H9 (cell line): Measurements from ENCODE around the gene KNSTRN. TPM values are rescaled to one million over a fixed set of nuclear protein-coding genes. Genes with fewer than 3 reads are reported as not detected.
A peak's percentile ranks its signal among the peaks of the same experiment; 100 is the strongest.

Source experiments
- DNase-seq: peaks from one replicate; pipeline ENCODE4 v3.0.0-alpha.2; 2017
- H2AFZ ChIP-seq: one replicate; pipeline ENCODE4 v1.6.1; 2013; ENCODE audit warnings: mild to moderate bottlenecking, low read length, control low read depth, moderate library complexity
- H2AK5ac ChIP-seq: 2 replicates; pipeline ENCODE4 v1.6.1; 2013; ENCODE audit warnings: low read length, control low read depth, mixed read lengths; ENCODE audit not compliant: insufficient read length
- H2BK120ac ChIP-seq: one replicate; pipeline ENCODE4 v1.6.1; 2013; ENCODE audit warnings: low read depth, mild to moderate bottlenecking, low read length, control low read depth, inconsistent platforms; ENCODE audit not compliant: poor library complexity, severe bottlenecking
- H2BK12ac ChIP-seq: 2 replicates; pipeline ENCODE4 v1.6.1; 2013; ENCODE audit warnings: low read length, control low read depth, mixed read lengths, low read depth; ENCODE audit not compliant: insufficient read length
- H2BK15ac ChIP-seq: 2 replicates; pipeline ENCODE4 v1.6.1; 2013; ENCODE audit warnings: low read depth, low read length, control low read depth
- H2BK20ac ChIP-seq: one replicate; pipeline ENCODE4 v1.6.1; 2013; ENCODE audit warnings: low read depth, mild to moderate bottlenecking, low read length, control low read depth, inconsistent platforms; ENCODE audit not compliant: poor library complexity, severe bottlenecking
- H2BK5ac ChIP-seq: 2 replicates; pipeline ENCODE4 v1.6.1; 2013; ENCODE audit warnings: low read length, control low read depth, mixed read lengths; ENCODE audit not compliant: insufficient read length
- H3K14ac ChIP-seq: 2 replicates; pipeline ENCODE4 v1.6.1; 2013; ENCODE audit warnings: low read length, control low read depth; ENCODE audit not compliant: insufficient read depth
- H3K18ac ChIP-seq: 2 replicates; pipeline ENCODE4 v1.6.1; 2013; ENCODE audit warnings: low read depth, mild to moderate bottlenecking, mixed read lengths, low read length, control low read depth; ENCODE audit not compliant: insufficient read length
- H3K23ac ChIP-seq: 2 replicates; pipeline ENCODE4 v1.6.1; 2013; ENCODE audit warnings: low read length, control low read depth, mixed read lengths, low read depth; ENCODE audit not compliant: insufficient read length
- H3K23me2 ChIP-seq: 2 replicates; pipeline ENCODE4 v1.6.1; 2013; ENCODE audit warnings: low read depth, mild to moderate bottlenecking, mixed read lengths, low read length, control low read depth; ENCODE audit not compliant: insufficient read length, poor library complexity, severe bottlenecking
- H3K27ac ChIP-seq: 2 replicates; pipeline ENCODE4 v1.5.1; 2013; ENCODE audit warnings: low read length, control low read depth, mixed read lengths, low read depth; ENCODE audit not compliant: insufficient read length
- H3K27me3 ChIP-seq: 2 replicates; pipeline ENCODE4 v1.6.1; 2013; ENCODE audit warnings: low read length, control low read depth, inconsistent platforms; ENCODE audit not compliant: insufficient read depth
- H3K4ac ChIP-seq: 2 replicates; pipeline ENCODE4 v1.6.1; 2013; ENCODE audit warnings: low read depth, mild to moderate bottlenecking, control low read depth, inconsistent platforms, low read length, moderate library complexity
- H3K4me1 ChIP-seq: 2 replicates; pipeline ENCODE4 v1.6.1; 2013; ENCODE audit warnings: low read length, control low read depth, inconsistent platforms; ENCODE audit not compliant: insufficient read depth
- H3K4me2 ChIP-seq: 2 replicates; pipeline ENCODE4 v1.6.1; 2013; ENCODE audit warnings: low read length, control low read depth, mixed read lengths; ENCODE audit not compliant: insufficient read length, insufficient read depth
- H3K56ac ChIP-seq: 2 replicates; pipeline ENCODE4 v1.6.1; 2013; ENCODE audit warnings: low read depth, mild to moderate bottlenecking, mixed read lengths, low read length, control low read depth; ENCODE audit not compliant: insufficient read length
- H3K79me1 ChIP-seq: 2 replicates; pipeline ENCODE4 v1.6.1; 2013; ENCODE audit warnings: low read depth, mild to moderate bottlenecking, moderate library complexity, low read length, control low read depth, inconsistent platforms; ENCODE audit not compliant: insufficient read depth, poor library complexity, severe bottlenecking
- H3K79me2 ChIP-seq: 2 replicates; pipeline ENCODE4 v1.6.1; 2013; ENCODE audit warnings: low read length, control low read depth, inconsistent platforms; ENCODE audit not compliant: insufficient read depth
- H3K9ac ChIP-seq: 2 replicates; pipeline ENCODE4 v1.6.1; 2013; ENCODE audit warnings: low read length, control low read depth, mixed read lengths; ENCODE audit not compliant: insufficient read length; ENCODE audit errors: extremely low read depth
- H3K9me3 ChIP-seq: one replicate; pipeline ENCODE4 v1.6.1; 2013; ENCODE audit warnings: low read depth, low read length, inconsistent platforms; ENCODE audit not compliant: control insufficient read depth
- H3T11ph ChIP-seq: one replicate; pipeline ENCODE4 v1.6.1; 2013; ENCODE audit warnings: mild to moderate bottlenecking, low read length, control low read depth, inconsistent platforms
- H4K20me1 ChIP-seq: one replicate; pipeline ENCODE4 v1.6.1; 2013; ENCODE audit not compliant: control insufficient read depth, insufficient read length, insufficient read depth
- H4K5ac ChIP-seq: 2 replicates; pipeline ENCODE4 v1.6.1; 2013; ENCODE audit warnings: low read depth, mild to moderate bottlenecking, mixed read lengths, low read length, control low read depth; ENCODE audit not compliant: insufficient read length
- H4K8ac ChIP-seq: replicated peaks from 2 replicates; pipeline ENCODE4 v1.6.1; 2013; ENCODE audit warnings: low read length, control low read depth, mixed read lengths, low read depth; ENCODE audit not compliant: insufficient read length
- H4K91ac ChIP-seq: 2 replicates; pipeline ENCODE4 v1.6.1; 2013; ENCODE audit warnings: low read depth, mild to moderate bottlenecking, moderate library complexity, mixed read lengths, low read length, control low read depth; ENCODE audit not compliant: insufficient read length
- H3K27ac Mint-ChIP-seq, 3 experiments: 2 replicates in 2 of 3; 3 replicates in 1 of 3; pipeline ENCODE4 v1.8.0; 2020 to 2021; ENCODE audit warnings: mixed read lengths in 3 of 3, mild to moderate bottlenecking in 1 of 3, moderate library complexity in 1 of 3
- H3K27me3 Mint-ChIP-seq: 2 replicates; pipeline ENCODE4 v1.8.0; 2021; ENCODE audit warnings: low read depth, mild to moderate bottlenecking, moderate library complexity, mixed read lengths
- H3K36me3 Mint-ChIP-seq, 3 experiments: 2 replicates in 2 of 3; 3 replicates in 1 of 3; pipeline ENCODE4 v1.8.0; 2020 to 2021; ENCODE audit warnings: low read depth in 3 of 3, mixed read lengths in 3 of 3; ENCODE audit not compliant: insufficient read depth in 1 of 3
- H3K4me1 Mint-ChIP-seq, 2 experiments: 2 replicates each; pipeline ENCODE4 v1.8.0; 2020; ENCODE audit warnings: mixed read lengths in 2 of 2
- H3K4me3 Mint-ChIP-seq, 2 experiments: 2 replicates in 1 of 2; 3 replicates in 1 of 2; pipeline ENCODE4 v1.8.0; 2020 to 2021; ENCODE audit warnings: mild to moderate bottlenecking in 2 of 2, mixed read lengths in 2 of 2, moderate library complexity in 1 of 2
- H3K9me3 Mint-ChIP-seq, 2 experiments: 2 replicates in 1 of 2; 3 replicates in 1 of 2; pipeline ENCODE4 v1.8.0; 2020; ENCODE audit warnings: mild to moderate bottlenecking in 2 of 2, mixed read lengths in 2 of 2, moderate library complexity in 1 of 2
- CTCF ChIP-seq: fragments of 200-600 bp; sonication (generic); conservative IDR thresholded peaks from 3 replicates; pipeline ENCODE4 v1.8.0; 2021; ENCODE audit warnings: antibody characterized with exemption, mild to moderate bottlenecking
- WGBS: extraction: QIAGEN DNeasy Blood & Tissue Kit; methylation state at CpG from one replicate; pipeline ENCODE4 v1.1.7; 2013; ENCODE audit warnings: missing lambda C conversion rate, low lambda C conversion rate, mixed read lengths; ENCODE audit not compliant: insufficient read length; ENCODE audit errors: extremely low coverage; 5-methylcytosine and 5-hydroxymethylcytosine counted together
- total RNA-seq: library from RNA; stranded (reverse); gene quantifications from 2 replicates; pipeline ENCODE4 v1.2.1, GENCODE V29; 2021

Gene KNSTRN
- total RNA-seq, 1 experiment from 2014 or later, result 53.9 TPM

- Histone ChIP-seq H4K8ac (no peak within 1 kb of the TSS), H3K9ac (peak within 1 kb of the TSS; percentile 79), H3K56ac (no peak within 1 kb of the TSS), H4K5ac (no peak within 1 kb of the TSS), H2BK5ac (no peak within 1 kb of the TSS), H2BK20ac (no peak within 1 kb of the TSS), H3K27ac (no peak within 1 kb of the TSS), H2AK5ac (no peak within 1 kb of the TSS), H3K4me1 (no peaks in the 10 kb centered on the region; the same call in 1 of the 2 replicates), H2BK12ac (no peak within 1 kb of the TSS), H3K79me2 (peaks cover 3% of the 10 kb centered on the region; the same call in 1 of the 2 replicates), H3K27me3 (no peaks in the 10 kb centered on the region), H4K91ac (no peak within 1 kb of the TSS), H2AFZ (peak within 1 kb of the TSS; percentile 65), H2BK120ac (no peak within 1 kb of the TSS), H3K4me2 (peak within 1 kb of the TSS; percentile 66), H3K18ac (peak within 1 kb of the TSS; percentile 43), H3K23ac (no peak within 1 kb of the TSS), H3K9me3 (no peaks in the 10 kb centered on the region), H3K23me2 (peaks cover 6% of the 10 kb centered on the region), H4K20me1 (no peaks in the 10 kb centered on the region), H3T11ph (no peak within 1 kb of the TSS), H3K4ac (no peak within 1 kb of the TSS), H2BK15ac (no peak within 1 kb of the TSS), H3K79me1 (peaks cover 7% of the 10 kb centered on the region), H3K14ac (peak within 1 kb of the TSS; percentile 70; the same call in 1 of the 2 replicates)
- no CpG with 5 or more reads among the region's 54 CpGs for WGBS
- Mint-ChIP-seq H3K4me3 (peak within 1 kb of the TSS; percentile 85 to 93), H3K27me3 (no peaks in the 10 kb centered on the region), H3K36me3 (peaks cover 22 to 36% (median 30%) of the 10 kb centered on the region in 3 experiments; a peak in 6 of 7 replicates), H3K4me1 (peaks cover 17 to 22% of the 10 kb centered on the region in 2 experiments), H3K27ac (peak within 1 kb of the TSS; percentile 90 to 97 (median 95); a peak in 6 of 7 replicates), H3K9me3 (no peaks in the 10 kb centered on the region)
- DNase-seq, result peak; percentile 97
- no peak for TF ChIP-seq CTCF
Observed at GRCh38 chr15:40405501-40406381, 23.2 kb downstream of the KNSTRN start, which contains the start of gene IVD. IVD (plus strand) TSS chr15:40405795; CDS start chr15:40405828, 33 bp downstream.
